Left cardiac atrium (tissue), 4 donors: Measurements from ENCODE around the gene B3GNT7. TPM values are rescaled to one million over a fixed set of nuclear protein-coding genes. Genes with fewer than 3 reads are reported as not detected.
A peak's percentile ranks its signal among the peaks of the same experiment; 100 is the strongest.
"Not testable (repeated sequence)": the region's sequence is repeated elsewhere in the genome, so short reads cannot be mapped to it uniquely, and the experiment has no call there.

Experiments
- ATAC-seq, 2 donors: fragments of 200-7000 bp; cut with Tn5 transposase; one replicate each; pipeline ENCODE4 v1.9.1; 2020; ENCODE audit warnings: mild to moderate bottlenecking in 2 of 2, moderate library complexity in 2 of 2
- DNase-seq: peaks from one replicate; pipeline ENCODE4 v3.0.0-alpha.2; 2020
- intact Hi-C, 2 donors: fragments of 100-400 bp; cut with DNase I; formaldehyde crosslinking; loops; one replicate each; pipeline versions ENCODE4 v1.14.1 to v1.15.1; 2022 to 2023
- long read RNA-seq: library from polyadenylated mRNA; unstranded; transcript quantifications from one replicate; pipeline ENCODE4 v2.0.0, GENCODE V29; 2021
- total RNA-seq, 2 donors: library from RNA; stranded (reverse); fragmentation: NEBNext Ultra II Directional; extraction: Animal tissue kit (Norgen Biotek cat#: 25700); gene quantifications; one replicate each; pipeline ENCODE4 v1.2.1, GENCODE V29; 2021
- donor health status: DM: no; HTN: yes; CAD: no.
- donor health status: DM: no; HTN: yes; CAD: no; lungs with severe emphysema.
- donor health status: DM: yes; HTN: yes; CAD: no.
- donor health status: Dilated cardiomyopathy.

B3GNT7 gene, protein sequence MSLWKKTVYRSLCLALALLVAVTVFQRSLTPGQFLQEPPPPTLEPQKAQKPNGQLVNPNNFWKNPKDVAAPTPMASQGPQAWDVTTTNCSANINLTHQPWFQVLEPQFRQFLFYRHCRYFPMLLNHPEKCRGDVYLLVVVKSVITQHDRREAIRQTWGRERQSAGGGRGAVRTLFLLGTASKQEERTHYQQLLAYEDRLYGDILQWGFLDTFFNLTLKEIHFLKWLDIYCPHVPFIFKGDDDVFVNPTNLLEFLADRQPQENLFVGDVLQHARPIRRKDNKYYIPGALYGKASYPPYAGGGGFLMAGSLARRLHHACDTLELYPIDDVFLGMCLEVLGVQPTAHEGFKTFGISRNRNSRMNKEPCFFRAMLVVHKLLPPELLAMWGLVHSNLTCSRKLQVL
- 1 to 10 TPM; 4.5 to 8.0 TPM for total RNA-seq
- long read RNA-seq, partial matches to known transcripts: 0 of 1 reads
- long read RNA-seq, other reads (novel, unspliced or antisense): 0 of 1 reads

DNA sequence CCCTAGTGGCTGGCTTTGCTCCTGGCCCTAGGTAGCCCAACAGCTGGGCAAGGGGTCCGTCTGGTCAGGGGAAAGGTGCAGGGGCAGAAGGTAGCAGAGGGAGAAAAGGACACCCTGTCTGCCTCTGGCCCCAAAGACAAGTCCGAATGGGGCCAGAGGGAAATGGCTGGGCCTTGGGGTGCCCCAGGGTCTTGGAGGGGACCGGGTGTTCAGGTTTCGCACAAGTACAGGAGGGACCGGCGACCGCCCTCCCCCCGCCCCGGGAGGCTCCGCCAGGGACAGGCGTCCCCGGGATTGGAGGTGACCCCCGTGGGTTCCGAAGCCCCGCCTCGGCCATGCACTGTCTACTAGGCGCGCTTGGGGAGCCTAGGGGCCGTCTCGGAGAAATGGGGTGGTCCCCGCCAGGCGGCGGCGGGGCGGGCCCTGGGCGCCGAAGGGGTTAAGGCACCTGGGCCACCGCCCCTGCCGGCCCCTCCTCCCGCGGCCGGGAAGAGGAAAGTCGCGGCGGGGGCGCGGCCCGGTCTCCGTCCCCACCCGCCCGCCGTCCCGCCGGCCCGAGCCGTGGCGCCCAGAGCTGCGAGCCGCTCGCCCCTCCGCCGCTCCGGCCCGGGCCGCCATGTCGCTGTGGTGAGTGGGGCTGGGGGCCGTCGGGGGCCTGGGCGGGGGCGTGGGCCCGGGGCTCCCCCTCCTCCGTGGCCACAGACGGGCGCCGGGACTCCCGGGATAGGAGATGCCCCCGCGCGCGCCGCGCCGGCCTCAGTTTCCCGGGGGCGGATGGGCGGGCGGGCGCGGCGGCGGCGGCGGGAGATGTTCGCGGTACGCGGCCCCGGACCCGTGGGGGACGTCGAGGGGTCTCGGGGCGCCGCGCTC is at the start of gene B3GNT7:
Gene B3GNT7, plus strand, starts transcription at position 523 of the 870 bp plus-strand sequence. Its CDS starts 94 bp downstream, at position 617.
- intact Hi-C loops: loop anchor here in 1 of 2 donors (5.0 kb wide), 1 partner anchor 98 kb away; no protein-coding TSS in a partner anchor
- no peak for DNase-seq
- peak in 1 of 2 donors; percentile 2 for ATAC-seq

DNA sequence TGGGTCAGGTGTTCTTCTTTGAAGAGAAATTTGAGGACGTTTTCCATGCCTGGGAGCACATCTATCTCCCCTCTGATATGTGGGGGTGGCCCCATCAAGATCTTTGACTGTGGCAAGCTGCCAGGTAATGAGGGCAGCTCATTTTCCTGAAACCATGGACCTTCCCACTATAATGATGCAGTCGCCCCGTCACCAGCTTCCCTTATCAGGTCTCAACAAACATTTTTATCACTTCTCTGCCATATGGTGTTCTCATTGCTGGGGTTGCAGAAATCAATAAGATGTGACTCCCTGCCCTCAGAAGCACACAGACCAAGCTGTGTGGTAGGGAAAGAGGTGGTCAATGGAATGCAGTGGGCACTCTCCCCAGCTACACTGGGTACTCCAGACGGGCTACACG is 48.4 kb upstream of the B3GNT7 start:
- ATAC-seq: no peak
- no peak for DNase-seq
- intact Hi-C loops: no loop called here

DNA sequence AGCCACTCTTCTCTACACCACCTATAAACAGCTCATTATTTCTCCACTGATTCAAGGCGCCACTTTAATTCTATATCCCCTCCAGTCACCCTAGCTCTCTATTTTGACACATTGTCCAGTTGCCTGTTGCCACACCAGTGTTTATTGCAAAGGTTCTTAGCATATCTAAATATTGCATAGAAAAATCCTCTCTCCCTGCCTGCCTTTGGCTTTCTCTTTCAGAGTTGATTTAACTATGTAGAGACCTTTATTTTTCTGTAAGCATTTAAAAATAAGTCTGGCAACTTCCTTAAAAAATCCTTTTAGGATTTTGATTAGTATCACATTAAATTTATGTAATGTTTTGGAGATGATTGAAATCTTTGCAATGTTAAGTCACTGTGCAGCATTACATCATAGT is 47.9 kb upstream of the B3GNT7 start:
- intact Hi-C loops: no loop called here
- no peak for ATAC-seq
- no peak for DNase-seq

DNA sequence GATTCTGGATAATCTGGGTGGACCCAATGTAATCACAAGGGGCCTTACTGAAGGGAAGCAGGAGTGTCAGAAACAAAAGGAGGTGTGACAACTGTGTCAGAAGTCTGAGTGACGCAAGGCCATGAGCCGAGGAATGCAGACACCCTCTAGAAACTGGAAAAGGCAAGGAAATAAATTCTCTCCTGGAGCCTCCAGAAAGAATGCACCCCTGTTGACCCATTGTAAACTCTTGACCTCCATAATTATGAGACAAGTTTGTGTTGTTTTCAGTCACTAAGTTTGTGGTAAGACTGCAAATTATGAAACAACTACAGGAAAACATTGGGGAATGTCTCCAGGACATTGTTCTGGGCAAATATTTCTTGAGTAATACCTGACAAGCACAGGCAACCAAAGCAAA is 47.3 kb upstream of the B3GNT7 start:
- intact Hi-C loops: no loop called here
- no peak for ATAC-seq
- DNase-seq: no peak

DNA sequence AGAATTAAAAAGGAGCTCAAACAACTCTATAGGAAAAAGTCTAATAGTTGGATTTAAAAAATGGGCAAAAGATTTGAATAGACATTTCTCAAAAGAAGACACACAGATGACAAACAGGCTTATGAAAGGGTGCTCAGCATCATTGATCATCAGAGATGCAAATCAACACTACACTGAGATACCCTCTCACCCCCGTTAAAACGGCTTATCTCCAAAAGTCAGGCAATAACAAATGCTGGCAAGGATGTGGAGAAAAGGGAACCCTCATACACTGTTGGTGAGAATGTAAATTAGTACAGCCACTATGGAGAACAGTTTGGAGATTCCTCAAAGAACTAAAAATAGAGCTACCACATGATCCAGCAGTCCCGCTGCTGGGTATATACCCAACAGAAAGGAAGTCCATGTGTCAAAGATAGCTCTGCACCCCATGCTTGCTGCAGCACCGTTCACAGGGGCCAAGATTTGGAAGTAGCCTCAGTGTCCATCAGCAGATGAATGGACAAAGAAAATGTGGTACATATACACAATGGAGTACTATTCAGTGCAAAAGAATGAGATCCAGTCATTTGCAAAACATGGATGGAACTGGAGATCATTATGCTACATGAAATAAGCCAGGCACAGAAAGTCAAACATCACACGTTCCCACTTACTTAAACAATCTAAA is 46.7 kb upstream of the B3GNT7 start:
- no peak for DNase-seq
- intact Hi-C loops: no loop called here
- peak in 1 of 2 donors; percentile 51 for ATAC-seq

DNA sequence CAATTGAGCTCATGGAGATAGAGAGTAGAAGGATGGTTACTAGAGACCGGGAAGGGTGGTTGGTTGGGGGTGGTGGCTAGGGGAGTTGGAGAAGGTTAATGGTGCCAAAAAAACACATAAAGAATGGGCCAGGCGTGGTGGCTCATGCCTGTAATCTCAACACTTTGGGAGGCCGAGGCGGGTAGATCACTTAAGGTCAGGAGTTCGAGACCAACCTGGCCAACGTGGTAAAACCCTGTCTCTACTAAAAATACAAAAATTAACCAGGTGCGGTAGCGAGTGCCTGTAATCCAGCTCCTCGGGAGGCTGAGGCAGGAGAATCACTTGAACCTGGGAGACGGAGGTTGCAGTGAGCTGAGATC is 46.2 kb upstream of the B3GNT7 start:
- ATAC-seq, DNase-seq, intact Hi-C loops: not testable (repeated sequence)

DNA sequence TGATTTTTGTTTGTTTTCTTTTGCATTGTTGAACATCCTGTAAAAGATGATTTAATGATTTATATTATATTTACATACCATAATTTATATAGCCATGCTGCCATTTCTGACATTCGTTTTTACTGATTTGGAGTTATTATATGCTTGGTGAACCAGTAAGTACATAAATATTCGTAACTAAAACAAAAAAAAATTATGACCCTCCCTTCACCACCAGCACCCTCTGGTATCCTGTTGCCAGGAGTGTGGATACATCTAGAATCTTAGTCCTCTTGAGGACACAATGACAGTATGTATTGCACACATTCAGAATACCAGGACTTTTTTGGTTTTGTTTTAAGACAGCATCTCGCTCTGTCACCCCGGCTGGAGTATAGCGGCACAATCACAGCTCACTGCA is 43.9 kb upstream of the B3GNT7 start:
- ATAC-seq (no peak), DNase-seq (no peak)
- intact Hi-C loops: no loop called here

DNA sequence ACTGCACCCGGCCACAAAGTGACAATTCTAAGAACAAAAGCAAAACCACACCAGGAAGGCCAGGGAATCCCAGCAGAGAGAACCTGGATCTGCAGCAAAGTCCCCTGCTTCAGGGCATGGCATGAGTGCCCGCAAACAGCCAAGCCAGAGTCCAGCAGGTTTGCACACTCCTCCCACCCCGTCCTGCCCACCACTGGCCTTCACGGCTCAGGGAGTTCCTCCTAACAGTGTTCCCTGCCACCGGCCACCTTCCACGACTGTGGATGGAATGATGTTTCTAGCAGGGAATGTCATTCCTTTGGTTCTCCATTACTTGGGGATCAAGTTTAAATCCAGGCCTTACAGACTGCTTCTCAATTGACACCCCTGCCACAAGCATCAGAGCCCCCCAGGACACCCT is 42.0 kb upstream of the B3GNT7 start:
- no peak for DNase-seq
- no peak for ATAC-seq
- intact Hi-C loops: no loop called here

DNA sequence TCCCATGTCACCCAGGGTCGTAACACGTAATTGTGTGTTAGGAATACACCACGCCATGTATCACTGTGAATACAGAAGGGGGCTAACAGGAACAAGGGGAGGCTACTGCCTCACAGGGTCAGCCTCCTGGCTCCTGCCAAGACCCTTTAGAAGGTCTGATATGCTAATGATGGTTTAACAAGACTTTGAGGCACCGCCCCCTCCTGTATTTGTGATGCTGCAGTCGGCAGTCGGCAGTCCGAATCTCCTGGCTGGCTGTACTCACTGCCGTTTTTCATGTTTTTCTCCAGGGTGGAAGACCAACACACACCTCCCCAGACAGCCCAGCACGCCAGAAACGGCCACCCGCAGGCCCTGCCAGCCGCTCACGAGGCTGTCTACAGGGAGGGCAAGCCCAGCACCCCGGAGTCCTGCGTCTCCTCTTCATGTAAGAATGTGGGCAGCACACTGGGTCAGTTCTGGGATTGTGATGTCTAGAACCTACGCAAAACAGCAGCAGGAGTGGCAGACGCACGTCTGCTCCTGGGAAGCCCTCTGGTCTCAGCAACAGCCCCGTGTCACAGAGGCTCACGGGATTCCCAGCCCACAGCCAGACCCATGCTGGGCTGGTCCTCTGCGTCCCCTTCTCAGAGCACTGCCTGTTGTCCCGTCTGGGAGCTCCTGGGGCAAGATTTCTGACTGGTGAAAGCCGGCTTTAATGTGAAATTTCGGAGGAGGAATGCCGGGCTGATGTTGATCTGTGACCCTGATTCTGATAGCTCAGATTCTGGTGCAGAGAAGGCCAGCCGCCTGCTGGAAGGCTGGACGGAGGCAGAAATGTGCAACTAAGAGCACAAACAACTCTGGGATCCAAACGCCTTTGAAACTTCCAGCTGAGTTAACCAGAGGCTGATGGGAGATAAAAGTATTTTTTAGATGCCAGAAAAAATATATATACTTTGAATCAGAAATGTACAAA is 39.7 kb upstream of the B3GNT7 start:
- ATAC-seq: peak; percentile 28 to 56
- no peak for DNase-seq
- intact Hi-C loops: no loop called here

DNA sequence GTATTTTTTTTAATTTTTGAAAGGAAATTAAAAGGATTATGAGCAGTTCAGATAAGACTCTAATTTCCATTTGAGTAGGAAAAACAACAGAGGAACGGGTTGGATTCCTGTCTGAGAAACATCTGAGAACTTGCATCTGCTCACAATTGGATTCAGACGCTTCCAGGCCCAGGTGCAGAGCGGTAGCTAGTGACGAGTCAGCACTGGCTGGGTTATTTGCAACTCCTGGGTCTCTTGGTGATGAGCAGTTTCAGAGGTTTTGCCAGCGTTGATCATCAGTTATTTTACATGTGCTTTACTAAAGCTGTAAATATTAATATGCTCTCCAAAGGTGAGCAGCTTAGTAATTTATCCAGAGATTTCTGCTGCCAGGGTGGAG is 39.1 kb upstream of the B3GNT7 start:
- intact Hi-C loops: no loop called here
- ATAC-seq: peak in 1 of 2 donors; percentile 12

DNA sequence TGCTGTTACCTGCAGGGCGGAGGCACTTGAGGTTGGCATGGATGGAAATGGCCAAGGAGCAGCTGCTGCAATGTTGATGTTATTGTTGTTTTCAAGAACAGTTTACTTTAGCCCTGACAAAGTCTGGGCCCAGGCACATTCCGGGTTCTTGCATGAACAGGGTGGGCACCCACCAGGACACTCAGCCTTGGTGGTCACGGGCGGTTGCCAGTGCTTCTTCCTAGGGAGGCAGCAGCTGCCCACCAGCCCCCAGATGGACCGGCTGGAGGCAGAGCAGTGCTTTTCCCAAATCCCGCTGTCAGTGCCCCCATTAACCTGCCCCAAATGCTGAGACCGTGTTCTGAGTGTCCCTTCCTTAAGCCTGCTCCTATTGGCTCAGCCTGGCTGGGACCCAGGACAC is 38.5 kb upstream of the B3GNT7 start:
- no peak for DNase-seq
- no peak for ATAC-seq
- intact Hi-C loops: no loop called here

More for the DNA sequence above, 39.1 kb upstream of the B3GNT7 start:
- no peak for DNase-seq

DNA sequence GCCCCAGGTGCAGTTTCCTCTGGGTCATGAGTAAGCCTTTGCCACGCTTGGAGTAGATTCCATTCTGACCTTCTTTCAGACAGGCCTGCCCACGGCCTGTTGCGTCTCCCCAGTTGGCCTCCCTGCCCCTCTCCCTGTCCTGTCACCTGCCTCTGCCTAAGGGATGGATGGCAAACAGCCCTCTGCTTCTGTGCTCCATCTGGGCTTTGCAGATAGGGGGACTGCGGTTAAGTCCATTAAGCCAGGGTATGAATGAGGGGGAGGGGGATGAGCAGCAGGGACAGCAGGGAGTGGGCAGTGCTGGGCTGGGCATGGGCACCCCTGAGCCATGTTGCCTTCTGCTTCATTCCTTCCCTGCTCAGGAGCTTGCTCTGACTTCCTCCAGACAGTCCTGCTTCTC is 37.6 kb upstream of the B3GNT7 start:
- ATAC-seq (no peak), DNase-seq (no peak)
- intact Hi-C loops: no loop called here

DNA sequence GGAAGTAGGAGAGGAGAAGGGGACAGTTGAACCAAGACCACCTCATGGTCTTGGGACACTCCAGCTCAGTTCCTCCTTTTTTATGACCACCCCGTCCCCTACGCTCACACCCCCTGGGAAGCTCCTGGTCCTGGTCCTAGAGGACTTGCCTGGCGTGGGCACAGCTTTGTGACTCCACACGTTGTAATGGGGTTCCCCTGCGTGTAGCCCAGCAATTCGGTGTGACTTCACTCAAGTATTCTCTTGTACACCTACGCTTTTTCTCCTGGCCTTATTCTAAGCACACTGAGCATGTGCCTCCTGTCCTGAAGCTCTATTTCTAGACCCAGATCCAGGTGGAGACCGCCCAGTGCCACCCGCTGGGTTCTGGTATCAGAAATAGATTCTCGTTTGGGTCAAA is 36.1 kb upstream of the B3GNT7 start:
- DNase-seq: no peak
- intact Hi-C loops: no loop called here
- no peak for ATAC-seq

DNA sequence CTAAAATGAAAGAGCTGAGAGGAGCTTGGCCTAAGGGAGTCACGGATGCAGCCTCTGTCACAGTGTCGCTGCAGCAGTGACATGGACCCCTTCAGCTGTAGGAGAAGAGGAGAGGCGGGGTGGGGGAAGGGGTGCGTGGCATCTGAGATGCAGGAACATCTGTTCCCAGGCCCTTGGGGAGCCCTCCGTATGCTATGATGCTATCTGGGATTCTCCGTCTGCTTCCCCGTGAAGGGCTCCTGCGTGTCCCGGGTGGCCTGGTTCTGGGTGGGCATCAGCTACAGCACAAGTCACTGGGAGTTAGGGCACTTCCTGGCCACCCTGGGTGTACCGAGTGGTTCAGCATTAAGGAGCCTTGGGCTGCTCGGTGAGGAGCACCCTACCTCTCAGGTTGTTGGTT is 35.6 kb upstream of the B3GNT7 start:
- intact Hi-C loops: no loop called here
- no peak for ATAC-seq
- DNase-seq: no peak

DNA sequence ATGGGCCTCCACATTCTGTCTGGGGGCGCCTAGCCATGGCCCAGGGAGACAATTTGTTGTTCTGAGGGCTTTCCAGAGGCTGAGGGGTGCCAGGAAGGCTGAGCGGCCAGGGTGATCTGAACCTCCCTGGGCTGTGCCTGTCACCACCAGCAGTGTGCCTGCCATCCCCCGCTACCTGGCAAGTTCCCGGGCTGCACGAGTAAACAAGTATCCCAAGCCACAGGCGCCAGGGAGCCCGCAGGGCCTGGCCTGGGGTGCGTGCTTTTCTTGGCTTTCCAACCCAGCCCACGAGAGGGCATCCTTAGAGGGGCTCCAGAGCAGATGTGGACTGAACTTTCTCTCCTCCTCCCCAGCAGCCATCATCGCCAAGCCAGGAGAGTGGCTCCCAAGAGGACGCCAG is 35.1 kb upstream of the B3GNT7 start:
- DNase-seq (no peak), ATAC-seq (no peak)
- intact Hi-C loops: no loop called here

DNA sequence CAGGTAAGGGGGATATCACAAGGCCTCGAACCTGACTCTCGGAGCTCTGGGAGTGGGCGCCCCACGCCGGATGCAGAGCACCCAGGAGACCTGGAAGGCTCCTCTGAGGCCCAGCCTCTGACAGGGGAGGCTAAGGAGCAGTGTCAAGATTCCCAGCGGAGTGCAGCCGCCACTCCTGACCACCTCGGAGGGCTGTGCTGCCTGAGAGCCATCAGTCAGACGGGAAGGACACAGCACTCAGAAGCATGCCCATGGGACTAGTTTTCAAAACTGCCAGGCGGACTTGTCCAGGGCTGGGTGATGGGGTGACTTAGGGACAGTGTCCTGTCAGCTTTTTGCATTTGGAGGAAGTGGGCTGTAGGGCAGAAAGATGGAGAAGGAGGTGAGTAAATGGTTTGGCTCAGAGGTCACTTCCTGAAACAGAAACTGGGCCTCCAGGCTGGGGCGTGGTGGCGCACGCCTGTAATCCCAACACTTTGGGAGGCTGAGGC is 34.6 kb upstream of the B3GNT7 start:
- intact Hi-C loops: no loop called here
- no peak for DNase-seq
- ATAC-seq: peak in 1 of 2 donors; percentile 44

DNA sequence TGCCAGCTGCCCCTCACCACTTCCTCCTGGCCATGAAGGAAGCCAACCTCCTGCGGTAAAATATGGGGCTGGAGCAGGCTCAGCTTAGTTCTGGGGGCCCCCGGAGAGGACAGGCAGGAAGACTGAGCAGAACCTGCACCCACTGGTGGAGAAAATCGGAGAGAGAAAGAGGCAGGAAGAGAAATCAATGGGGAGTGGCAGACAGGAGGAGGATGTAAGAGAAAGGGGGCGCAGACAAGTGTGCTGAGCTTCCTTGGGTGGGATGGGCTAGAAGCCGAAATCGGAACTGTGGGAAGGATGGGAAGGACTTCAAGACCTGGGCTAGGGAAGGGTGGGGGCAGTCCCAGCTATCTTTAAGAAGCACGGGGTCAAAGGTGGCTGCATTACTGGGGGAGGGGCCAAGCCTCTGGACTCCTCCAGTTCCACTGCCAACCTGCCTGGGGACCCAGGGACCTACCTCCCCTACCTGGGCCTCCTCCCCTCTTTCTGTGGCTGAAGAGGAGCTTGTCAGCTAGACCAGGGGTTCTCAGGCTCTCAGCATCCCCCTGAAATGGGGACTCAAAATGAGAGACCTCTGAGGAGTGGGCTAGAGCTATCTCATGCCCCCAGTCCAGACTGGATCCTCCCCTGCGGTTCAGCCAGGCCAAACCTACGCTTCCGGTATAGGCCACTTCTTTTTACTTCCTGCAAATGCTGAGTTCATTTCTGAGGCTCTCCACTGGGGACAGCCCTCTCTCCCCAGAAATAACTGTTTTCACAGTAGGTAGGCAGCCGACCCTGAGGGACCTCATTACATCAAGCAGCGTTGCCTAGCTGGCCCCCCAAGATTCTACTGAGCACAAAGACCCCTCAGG is 33.6 kb upstream of the B3GNT7 start:
- intact Hi-C loops: no loop called here
- ATAC-seq (peak; percentile 17 to 42), DNase-seq (no peak)
